Cardiac fibroblast (primary cell): ENCODE data around the gene CDH12.

ENCODE experiments used
- DNase-seq, 2 donors: peaks; one replicate each; pipeline versions ENCODE4 v3.0.0 to v3.0.0-alpha.2; 2010; ENCODE audit warnings: low read depth in 2 of 2
- H3K4me3 ChIP-seq, 2 donors: replicated peaks in 1 of 2; 1 replicate in 1 of 2; 2 replicates in 1 of 2; pipeline ENCODE4 v1.5.1; 2011; ENCODE audit warnings: low read depth in 2 of 2, low read length in 2 of 2, mild to moderate bottlenecking in 2 of 2, moderate library complexity in 1 of 2
- CTCF ChIP-seq: IDR thresholded peaks from one replicate; pipeline ENCODE4 v1.5.1; 2011; ENCODE audit warnings: low read depth, mild to moderate bottlenecking, low read length, inconsistent platforms

CDH12 gene

GRCh38 chr5:21880164-21880563, 973.0 kb downstream of the CDH12 start:
- no peak overlapping the region for H3K4me3 ChIP-seq
- TF ChIP-seq CTCF, result no peak
- DNase-seq, result no peak

GRCh38 chr5:21862986-21863385, 990.2 kb downstream of the CDH12 start:
- no peak for DNase-seq
- no peak overlapping the region for H3K4me3 ChIP-seq
- no peak for TF ChIP-seq CTCF

GRCh38 chr5:21858441-21858840, 994.7 kb downstream of the CDH12 start:
- no peak overlapping the region for H3K4me3 ChIP-seq
- DNase-seq, result no peak
- TF ChIP-seq CTCF, result no peak

- DNase-seq, result no peak
- H3K4me3 ChIP-seq, result no peak overlapping the region
These were observed 996.2 kb downstream of the CDH12 start for GRCh38 chr5:21856987-21857386.

GRCh38 chr5:21847300-21847699, 1005.8 kb downstream of the CDH12 start:
- TF ChIP-seq CTCF, result no peak
- no peak overlapping the region for H3K4me3 ChIP-seq

More at GRCh38 chr5:21856987-21857386, 996.2 kb downstream of the CDH12 start:
- TF ChIP-seq CTCF, result no peak

GRCh38 chr5:21844960-21845359, 1008.2 kb downstream of the CDH12 start:
- DNase-seq, result no peak
- no peak for TF ChIP-seq CTCF
- H3K4me3 ChIP-seq, result no peak overlapping the region

More at GRCh38 chr5:21847300-21847699, 1005.8 kb downstream of the CDH12 start:
- no peak for DNase-seq

GRCh38 chr5:21834863-21835262, 1018.3 kb downstream of the CDH12 start:
- TF ChIP-seq CTCF, result no peak
- H3K4me3 ChIP-seq, result no peak overlapping the region
- no peak for DNase-seq
